G401 (cell line): ENCODE data around the gene LDLRAD2. TPM values are rescaled to one million over a fixed set of nuclear protein-coding genes. Genes with fewer than 3 reads are reported as not detected.

ENCODE experiments used
- DNase-seq: peaks from one replicate; pipeline ENCODE4 v3.0.0-alpha.2; 2015; ENCODE audit warnings: low spot score
- in situ Hi-C: cut with HindIII; loops from 2 replicates; pipeline ENCODE4 v1.10.0; 2016; ENCODE audit warnings: low sequenced_read_pairs, mixed read lengths
- total RNA-seq: library from RNA; depleted of rRNA; stranded (reverse); fragments of >200 nt; shearing (Covaris generic); gene quantifications from 2 replicates; pipeline ENCODE4 v1.2.3, GENCODE V29; 2014; rRNA removed

LDLRAD2 gene
- total RNA-seq, 1 experiment from 2014 or later = not detected

DNA sequence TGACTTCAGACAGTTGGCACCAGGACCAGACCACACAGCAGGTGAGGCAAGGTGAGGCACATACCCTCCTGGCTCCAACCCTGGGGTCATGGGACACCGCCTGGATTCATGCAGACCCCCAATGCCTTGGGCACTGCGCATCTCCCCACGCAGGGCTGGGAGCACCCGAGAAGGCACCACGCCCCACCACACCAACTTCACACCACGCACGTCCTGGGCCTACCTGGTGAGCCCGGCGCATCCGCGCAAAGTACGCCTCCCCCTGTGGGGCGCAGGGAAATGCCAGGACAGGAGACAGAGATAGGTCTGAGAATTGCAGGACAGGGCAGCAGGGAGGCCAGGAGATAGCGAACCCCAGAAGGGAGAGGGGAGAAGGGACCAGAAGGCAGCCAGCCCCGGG, 58.5 kb downstream of the LDLRAD2 start:
- in situ Hi-C loops = no loop called here
- no peak for DNase-seq

DNA sequence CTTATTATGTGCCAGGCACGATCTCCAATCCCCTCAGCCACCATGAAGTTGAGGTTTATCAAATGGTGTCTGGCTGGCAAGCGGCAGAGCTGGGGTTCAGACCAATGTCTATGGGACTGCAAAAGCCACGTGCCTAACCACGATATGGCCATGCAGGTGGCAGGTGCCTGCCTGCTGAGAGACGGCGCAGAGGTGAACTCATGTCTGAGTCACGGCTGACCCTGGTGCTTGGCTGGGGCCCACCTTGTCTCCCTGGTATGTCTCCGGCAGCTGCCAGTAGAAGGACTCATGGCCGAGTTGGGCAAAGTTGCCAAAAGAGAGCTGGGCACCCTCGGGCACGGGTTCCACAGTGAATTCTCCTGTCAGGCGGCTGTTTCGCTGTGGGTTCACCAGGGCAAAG, 59.9 kb downstream of the LDLRAD2 start:
- in situ Hi-C loops = no loop called here
- DNase-seq = no peak

DNA sequence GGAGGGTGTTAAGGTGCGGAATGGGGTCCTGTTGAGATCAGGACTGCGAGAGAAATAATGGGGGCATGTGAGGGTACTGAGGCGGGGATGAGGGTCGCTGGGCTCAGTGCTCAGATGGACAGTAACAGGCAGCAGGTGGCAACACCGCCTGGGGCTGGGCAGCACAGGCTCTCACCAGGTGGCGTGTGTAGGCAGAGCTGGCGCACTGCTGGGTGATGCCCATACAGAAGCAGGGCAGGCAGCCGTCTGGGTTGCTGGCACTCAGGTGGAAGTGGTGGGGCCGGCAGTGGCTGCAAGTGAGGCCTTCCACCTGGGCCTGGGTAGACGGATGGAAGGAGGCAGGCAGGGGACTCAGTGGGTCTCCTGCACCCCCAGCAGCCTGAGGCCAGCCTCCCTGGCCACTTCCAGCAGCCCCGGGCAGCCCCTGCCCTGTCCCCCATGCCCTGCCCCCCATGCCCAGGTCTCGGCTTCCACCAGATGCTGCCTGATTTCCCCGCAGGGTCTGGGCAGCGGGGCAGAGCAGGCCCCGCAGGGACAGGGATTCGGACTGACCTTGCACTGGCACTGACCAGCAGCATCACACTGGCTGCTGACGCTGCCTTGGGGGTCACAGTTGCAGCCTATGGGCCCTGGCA, 60.5 kb downstream of the LDLRAD2 start:
- no peak for DNase-seq

DNA sequence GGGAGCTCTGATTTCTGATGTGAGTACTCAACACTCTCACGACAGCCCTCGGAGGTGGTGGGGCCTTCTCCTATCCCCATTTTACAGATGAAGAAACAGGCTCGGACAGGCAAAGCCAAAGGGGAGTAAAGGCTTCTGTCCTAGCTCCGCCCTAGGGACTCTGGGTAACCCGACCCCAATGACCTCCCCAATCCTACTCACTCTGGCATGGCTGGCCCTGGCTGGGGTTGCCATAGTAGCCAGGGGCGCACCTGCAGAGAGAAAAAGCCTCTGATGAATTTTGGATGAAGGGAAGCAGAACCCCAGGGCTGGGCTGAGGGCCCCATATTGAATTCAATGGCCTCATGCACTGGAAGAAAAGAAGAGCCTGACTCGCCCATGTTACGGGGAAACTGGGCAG, 61.1 kb downstream of the LDLRAD2 start:
- DNase-seq = no peak
- in situ Hi-C loops = no loop called here

More for the DNA sequence above, 60.5 kb downstream of the LDLRAD2 start:
- in situ Hi-C loops = no loop called here

DNA sequence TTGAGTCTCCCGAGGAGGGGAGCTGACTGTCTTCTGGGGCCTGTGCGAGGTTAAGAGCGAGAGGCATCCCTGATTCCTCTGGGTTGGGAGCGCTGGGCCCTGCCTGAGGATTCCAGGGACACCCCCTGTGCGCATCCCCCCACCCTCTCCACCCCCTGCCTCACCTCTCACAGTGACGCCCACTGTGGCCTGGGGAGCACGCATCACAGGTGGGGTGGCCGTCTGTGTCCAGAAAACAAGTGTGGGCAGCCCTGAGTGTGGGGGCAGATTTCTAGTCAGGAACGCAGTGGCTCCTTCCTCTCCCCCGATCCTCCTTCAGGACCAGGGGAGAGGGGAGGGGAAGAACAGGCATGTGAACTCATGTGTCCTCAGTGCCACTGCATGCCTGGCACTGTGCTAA, 61.7 kb downstream of the LDLRAD2 start:
- in situ Hi-C loops = no loop called here

DNA sequence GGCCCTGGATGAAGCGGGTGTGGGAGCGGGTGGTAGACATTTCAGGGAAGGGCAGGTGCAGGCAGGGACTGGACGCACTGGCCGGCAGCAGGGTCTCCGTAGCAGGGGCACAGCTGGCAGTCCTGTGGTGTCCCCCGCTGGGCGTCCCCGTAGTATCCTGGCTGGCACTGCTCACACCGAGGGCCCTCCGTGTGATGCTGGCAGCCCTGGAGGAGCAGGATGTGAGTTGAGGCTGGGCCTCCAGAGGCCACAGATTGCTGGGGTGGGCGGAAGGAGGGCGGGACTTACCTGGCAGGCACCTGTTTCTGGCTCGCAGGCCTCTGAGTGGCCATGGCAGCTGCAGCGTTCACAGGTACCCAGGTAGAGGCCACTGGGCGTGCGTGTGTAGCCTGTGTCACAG, 62.3 kb downstream of the LDLRAD2 start:
- no peak for DNase-seq
- in situ Hi-C loops = no loop called here

More for the DNA sequence above, 61.7 kb downstream of the LDLRAD2 start:
- DNase-seq = no peak

Other genes starting within 250 kb of the LDLRAD2 start
- gene RAP1GAP, start 142.9 kb upstream of the LDLRAD2 start, total RNA-seq = 3.7 and 4.8 TPM in 2 replicates
- 21.5 and 29.5 TPM in 2 replicates for gene USP48, start 29.1 kb upstream of the LDLRAD2 start, total RNA-seq
- 11.9 and 14.4 TPM in 2 replicates for gene HSPG2, start 125.0 kb downstream of the LDLRAD2 start, total RNA-seq
- not detected in 2 replicates for gene CELA3B, start 164.8 kb downstream of the LDLRAD2 start, total RNA-seq
- not detected in 2 replicates for gene CELA3A, start 189.4 kb downstream of the LDLRAD2 start, total RNA-seq
- gene CDC42, start 240.4 kb downstream of the LDLRAD2 start, total RNA-seq = 320 and 358 TPM in 2 replicates